NCI-H345 treated with DMSO at 0.1 percent for 48 hours (cell line): Measurements from ENCODE around the gene IQCK.
"Not testable (repeated sequence)": the region's sequence is repeated elsewhere in the genome, so short reads cannot be mapped to it uniquely, and the experiment has no call there.

Source experiments
- DNase-seq: peaks from one replicate; lab custom pipeline; 2025; ENCODE audit not compliant: unreplicated experiment; lab: John Stamatoyannopoulos, UW

Gene IQCK

DNA sequence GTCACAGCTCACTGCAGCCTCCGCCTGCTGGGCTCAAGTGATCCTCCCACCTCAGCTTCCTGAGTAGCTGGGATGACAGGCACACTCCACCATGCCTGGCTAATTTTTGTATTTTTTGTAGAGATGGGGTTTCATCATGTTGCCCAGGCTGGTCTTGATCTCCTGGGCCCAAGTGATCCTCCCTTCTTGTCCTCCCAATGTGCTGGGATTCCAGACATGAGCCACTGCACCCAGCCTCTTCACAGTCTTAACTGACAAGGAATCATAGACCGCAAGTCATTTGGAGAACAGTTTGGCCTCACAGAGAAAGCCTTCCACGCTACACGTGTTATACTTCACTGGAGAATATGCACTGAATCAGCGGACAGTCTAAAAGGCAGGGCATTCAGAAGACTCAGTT is 83.3 kb downstream of the IQCK start:
- not testable (repeated sequence) for DNase-seq

DNA sequence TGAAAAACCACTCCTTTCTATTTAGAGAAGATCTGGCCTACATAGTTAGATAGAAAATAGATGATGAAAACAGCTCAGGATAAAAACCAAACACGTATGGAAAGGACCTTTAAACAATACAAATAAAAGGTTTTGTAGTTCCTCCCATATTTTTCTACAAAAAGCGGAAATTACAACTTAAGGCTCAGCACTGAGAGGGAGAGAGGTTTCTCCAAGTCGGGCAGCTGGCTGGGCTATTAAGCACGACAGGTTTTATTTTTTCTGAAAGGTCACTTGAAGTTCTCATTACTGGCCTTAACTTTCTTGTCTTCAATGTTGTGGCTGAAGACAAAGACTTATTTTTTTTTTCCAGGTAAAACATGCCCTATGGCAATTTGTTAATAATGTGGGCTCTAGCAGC is 83.8 kb downstream of the IQCK start:
- not testable (repeated sequence) for DNase-seq

DNA sequence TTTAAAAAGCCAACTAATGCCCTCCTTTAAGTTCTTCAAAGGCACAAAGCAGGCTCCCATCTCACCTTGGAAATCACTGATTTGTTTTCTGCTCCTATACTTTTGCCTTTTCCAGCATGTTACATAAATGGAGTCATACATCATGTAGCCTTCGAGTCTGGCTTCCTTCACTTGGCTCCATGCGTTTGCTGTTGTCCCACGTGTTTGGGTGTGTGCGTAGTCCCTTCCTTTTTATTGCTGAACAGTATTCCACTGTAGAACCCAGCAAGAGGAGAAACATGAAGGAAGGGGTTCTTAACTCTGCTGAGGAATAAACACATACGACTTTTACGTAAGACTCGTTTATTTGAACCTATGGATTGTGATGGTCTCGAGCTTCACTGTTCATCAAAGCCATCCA is 84.5 kb downstream of the IQCK start:
- no peak for DNase-seq

DNA sequence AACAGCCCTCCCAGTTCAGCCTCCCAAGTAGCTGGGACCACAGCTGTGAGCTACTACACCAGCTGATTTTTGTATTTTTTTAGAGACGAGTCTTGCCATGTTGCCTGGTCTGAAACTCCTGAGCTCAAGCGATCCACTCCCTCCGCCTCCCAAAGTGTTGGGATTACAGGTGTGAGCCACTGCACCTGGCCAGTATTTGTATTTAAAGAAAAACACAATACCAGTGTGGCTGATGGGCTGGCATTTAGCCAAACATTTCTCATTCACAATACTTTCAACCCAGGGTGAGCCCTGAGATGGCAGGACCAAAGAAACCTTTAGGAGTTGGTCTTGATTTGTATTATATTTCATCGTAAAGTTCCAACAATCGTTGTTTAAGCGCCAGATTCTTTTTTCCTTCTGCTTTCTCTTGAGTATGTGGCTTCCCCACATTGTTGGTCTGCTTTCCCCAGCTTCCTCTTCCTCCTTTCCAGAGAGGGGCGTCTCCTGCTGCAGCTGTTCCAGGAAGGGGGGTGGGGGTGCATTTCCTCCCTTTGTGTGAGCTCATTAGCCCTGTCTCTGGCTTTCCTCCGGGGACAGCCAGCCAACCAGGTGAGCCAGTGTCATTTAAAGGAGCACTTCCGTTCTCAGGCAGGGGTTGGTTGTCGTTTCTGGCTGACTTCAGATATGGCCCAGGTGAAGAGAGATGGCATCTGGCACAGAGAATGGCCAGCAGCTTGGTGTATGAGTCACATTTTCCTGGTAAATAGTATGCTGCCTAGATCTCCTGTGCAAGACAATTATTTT is 86.7 kb downstream of the IQCK start:
- peak; percentile 99 for DNase-seq

DNA sequence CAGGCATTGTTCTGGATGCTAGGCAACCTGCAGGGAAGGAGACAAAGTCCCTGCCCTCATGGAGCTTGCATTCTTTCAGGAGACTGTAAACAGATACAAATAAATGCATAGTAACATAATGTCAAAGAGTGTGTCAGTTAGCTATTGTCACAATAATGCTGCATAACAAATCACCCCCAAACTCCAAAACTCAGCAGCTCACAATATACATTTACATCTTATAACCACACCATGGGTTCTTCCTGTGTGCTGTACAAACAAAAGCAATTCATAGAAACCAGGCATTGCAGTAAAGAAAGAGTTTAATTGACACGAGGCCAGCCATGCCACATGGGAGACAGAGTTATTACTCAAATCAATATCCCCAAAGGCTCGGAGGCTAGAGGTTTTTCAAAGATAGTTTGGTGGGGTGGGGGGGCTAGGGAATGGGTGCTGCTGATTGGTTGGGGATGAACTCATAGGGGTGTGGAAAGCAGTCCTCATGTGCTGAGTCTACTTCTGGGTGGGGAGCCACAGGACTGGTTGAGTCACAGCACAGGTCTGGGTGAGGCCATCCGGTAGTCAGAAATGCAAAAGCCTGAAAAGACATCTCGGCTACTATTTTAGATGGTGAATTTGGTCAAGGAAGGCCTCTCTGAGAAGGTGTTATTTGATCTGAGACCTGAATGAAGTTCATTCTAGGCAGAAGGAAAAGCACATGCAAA is 87.5 kb downstream of the IQCK start:
- DNase-seq = no peak

DNA sequence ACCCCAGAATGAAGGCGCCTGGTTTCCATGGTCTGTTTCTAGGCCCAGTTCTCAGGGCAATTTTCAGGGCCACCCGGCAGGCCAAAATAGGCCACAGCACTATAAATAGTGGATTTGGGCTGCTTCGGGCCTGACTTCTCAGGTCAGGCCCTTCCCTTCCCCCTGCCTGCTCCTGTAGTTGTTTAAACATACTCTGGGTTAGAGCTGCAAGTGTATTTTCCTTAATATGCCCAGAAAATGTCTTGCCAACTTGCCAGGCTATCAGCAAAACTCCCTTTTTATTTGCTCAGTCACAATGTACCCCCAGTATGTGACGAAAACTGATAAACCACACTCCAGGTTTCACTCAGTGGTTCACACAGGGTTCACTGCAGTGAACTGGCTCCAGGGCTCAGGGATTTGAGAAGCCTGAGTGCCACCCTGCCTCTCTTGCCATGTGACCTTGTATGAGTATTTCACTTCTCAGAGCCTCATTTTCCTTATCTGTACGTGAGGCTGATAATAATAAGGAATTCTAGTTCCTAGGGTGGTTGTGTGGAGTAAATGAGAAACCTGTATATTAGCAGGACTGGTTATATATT is 90.1 kb downstream of the IQCK start:
- DNase-seq = no peak

DNA sequence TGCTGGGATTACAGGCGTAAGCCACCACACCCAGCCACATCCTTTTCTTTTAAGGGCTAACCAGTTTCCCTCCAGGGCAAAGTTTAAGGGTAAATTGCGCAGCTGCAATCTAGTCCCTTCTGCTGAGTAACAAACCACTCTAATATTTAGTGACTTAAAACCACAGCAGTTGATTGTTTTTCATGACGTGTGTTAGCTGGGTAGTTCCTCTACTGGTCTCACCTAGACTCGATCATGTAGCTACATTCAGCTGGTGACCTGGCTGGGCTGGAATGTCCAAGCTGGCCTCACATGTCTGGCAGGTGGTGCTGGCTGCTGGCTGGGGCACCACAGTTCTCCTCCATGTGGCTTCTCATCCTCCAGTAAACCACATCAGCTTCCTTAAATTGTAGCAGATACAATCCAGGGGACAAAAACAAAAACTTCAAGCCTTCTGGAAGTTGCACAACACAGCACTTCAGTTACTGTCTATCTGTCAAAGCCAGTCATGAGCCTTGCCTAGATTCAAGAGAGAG is 91.1 kb downstream of the IQCK start:
- DNase-seq = no peak

DNA sequence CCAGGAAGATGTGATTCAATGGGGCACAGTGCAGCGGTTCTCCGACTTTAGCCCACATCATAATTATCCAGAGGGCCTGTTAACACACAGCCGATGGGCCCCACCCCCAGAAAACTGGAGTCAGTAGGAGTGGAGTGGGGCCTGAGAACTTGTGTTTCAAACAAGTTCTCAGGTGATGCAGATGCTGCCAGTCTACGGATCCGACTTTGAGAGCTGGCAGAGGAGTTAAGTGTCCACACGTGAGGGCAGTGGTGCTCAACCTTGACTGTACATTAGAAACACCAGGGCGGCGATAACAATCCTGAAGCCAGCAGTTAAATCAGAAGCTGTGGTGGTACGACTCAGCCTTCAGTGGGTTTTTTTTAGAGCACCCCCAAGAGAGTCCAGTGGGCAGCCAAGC is 91.6 kb downstream of the IQCK start:
- DNase-seq = no peak

DNA sequence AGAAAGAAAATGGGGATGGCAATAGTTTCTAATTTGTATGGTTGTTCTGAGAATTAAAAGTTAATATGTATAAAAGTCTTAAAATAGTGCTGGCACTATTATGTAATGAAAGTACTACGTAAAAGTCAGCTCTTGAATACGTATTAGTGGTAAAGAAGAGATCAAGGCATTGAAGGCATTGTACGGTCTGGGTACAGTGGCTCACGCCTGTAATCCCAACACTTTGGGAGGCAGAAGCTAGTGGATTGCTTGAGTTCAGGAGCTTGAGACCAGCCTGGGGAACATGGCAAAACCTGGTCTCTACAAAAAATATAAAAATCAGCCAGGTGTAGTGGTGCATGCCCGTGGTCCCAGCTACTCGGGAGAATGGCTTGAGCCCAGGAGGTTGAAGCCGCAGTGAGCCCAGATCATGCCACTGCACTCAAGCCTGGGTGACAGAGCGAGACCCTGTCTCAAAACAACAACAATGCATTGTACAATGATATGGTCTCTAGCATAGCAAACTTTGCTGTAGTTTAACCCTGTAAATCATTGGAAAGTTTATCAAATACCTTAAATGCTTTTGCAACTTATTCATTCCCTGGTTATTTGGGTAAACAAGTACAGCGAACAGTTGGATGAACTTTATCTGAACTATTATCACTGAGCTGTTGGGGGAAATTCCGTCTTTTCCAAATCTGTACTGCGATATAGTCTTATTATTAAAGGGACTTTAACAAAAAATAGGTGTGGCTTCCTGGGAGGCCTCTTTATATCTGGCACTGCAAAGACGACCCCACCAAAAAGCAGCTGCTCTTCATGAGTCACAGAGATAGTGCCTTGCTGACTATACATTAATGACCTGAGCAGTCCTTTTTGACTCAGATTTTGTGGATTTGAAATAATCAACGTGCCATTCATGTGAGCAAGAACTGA is 93.0 kb downstream of the IQCK start:
- no peak for DNase-seq

DNA sequence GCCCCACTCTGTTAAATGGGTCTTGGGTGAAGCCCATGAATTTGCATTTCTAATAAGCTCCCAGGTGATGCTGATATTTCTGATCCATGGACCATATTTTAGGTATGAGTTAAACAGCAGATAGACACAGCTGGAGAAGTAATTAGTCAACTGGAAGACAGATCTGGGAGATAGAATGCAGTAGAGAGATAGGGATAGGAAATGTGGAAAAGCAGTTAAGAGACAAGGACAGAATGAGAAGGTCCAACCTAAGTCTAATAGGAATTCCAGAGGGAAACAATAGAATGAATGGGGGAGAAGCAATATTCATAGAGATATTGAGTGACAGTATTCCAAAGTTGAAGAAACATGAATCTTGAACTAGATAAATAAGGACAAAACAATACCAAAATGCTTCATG is 94.9 kb downstream of the IQCK start:
- DNase-seq = no peak

DNA sequence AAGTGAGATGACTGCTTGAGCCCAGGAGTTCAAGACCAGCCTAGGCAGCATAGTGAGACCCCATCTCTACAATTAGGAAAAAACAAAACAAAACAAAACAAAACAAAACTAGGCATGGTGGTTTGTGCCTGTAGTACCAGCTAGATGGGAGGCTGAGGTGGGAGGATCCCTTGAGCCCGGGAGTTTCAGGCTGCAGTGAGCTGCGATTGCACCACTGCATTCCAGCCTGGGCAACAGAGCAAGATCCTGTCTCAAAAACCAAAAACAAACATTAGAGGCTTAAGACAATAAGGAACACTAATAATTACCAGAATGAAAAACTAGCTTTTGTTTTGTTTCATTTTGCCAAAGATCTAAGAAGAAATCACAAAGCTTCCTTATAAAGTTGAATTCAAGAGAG is 97.3 kb downstream of the IQCK start:
- no peak for DNase-seq

DNA sequence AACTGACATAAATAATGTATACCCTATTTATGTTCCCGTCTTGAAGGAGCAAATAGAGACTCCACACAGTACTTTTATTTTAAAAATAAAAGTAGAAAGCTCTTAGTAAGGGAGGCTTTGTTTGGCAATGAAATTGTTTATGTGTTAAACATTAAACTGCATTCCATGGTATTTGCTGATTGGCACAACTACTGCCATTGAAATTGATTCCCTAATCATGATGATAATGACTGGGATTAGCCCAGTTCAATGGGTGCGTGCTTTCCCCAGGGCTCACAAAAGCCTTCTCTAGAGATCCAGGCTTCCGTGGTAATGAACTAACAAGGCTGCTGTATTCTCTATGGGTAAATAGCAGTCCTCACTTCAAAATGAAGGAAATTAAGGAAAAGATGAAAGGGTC is 99.1 kb downstream of the IQCK start:
- no peak for DNase-seq

DNA sequence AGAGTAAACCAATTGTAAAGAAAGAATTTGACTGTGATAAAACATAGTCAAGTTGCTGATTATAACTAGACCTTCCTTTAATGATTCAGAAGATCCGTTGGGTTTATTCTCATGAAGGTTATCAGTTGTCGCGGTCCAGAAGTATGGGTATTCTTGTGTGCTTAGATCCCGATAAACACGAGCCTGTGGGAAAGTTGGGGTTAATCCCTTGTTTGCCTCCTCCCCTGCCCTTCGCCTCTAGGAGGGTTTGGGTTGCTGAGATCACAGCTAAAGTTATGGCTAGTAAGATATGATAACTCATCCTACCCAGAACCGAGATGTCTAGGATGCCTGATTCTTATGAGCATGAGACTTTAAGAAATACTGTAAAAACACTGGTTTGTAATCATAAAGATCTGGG is 99.8 kb downstream of the IQCK start:
- no peak for DNase-seq

DNA sequence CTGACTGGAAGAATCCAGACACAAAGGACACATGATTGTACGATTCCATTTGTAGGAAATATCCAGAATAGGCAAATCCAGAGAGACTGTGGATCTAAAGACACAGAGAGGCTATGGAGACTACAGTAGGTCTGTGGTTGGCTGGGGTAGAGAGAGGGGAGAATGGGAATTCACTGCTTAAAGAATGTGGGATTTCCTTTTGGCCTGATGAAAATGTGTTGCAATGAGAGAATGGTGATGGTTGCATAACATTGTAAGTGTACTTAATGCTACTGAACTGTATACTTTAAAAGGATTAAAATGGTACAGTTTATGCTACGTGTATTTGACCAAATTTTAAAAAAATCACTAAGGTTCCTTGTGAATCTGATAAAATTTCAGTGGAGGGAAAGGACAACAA is 104.5 kb downstream of the IQCK start:
- DNase-seq = no peak

DNA sequence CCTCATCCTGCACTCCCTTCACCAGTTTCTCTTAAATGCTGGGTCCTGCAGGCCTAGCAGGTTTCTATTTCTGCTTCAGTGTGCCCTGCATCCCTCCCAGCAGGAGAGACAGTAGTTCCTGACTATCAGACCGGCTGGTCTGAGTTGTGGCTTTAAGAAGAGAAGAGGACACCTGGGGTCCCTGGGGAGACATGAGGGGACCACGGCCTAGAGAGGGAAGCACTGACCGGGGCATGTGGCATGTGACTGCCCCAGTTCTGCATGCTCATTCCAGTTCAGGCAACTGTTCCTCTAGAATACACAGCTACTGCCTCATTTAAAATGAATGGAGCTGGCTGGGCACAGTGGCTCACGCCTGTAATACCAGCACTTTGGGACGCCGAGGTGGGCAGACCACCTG is 105.3 kb downstream of the IQCK start:
- no peak for DNase-seq

DNA sequence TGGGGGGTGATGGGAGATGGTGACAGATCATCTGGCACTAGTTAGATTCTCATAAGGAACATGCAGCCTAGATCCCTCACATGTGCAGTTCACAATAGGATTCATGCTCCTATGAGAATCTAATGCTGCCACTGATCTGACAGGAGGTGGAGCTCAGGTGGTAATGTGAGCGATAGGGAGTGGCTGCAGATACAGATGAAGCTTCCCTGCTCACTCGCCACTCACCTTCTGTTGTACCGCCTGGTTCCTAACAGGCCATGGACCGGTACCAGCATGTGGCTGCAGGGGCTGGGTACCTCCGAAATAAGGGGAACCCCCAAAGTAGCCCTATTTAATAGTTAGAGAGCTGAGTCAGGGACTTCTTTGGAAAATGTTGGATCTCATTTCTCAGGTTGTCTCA is 106.1 kb downstream of the IQCK start:
- DNase-seq = no peak

DNA sequence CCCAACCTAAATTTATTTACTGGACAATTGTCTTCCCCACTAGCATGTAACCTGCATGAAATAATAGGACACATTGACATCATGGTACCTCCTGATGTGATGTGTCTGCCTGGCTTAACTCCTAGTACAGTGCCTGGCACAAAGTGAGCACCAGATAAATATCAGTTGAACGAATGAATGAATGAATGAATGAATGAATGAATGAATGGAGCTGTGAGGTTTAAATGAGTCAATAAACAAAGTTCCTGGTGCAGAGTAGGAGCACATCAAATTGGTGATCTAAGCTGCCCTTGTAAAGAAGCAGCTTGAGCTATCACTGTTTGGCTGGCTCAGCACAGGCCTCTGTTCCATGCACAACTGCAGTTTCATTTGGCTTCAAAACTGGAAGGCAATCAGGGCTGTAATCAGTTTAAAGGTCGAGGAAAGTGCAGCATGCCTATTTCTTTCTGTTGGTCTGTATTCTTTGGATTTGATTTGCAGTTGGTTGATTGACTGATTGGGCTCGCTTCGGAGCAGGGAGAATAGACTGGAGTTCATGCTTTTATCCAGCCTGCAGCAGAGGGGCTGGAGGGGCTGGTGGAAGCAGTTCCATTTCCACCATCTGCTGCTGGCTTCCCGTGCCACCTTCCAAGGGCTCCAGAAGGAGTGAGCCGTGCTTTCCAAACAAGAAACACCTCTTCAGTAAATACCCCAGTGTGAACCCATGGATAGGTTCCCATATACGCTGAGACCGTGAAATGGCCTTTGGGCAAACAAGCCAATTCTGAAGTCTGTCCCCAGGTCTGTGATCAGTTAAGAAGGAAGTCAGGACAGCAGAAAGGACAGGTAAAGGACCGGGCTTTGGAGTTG is 112.0 kb downstream of the IQCK start:
- no peak for DNase-seq

DNA sequence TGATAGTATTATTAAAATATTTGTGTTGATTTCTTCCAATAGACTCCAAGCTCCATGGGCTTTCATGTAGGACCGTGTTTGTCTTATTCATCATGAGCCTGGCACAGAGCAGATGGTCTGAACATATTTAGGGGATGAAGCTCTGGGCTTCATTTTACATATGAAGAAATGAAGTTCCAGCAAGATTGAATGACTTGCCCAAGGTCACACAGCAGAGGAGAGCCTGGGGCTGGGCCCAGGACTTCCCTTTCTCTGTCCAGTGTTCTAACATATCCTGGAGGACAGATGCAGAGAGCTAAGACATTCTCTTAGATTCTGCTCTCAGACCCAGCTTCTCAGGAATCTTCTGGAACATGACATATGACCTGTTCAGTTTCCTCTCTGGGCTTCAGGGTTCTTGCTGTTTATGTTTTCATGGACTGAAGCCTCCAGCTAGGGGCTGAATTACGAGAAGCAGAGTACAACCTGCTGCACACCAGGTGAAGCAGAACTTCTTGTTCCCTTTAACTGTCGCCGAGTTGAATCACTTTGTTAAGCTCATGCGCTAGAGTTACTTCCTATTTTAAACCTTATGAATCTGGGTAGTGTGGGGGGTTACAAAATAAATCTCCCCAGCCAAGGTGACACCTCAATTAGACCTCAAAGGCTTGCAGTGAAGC is 113.0 kb downstream of the IQCK start:
- no peak for DNase-seq

DNA sequence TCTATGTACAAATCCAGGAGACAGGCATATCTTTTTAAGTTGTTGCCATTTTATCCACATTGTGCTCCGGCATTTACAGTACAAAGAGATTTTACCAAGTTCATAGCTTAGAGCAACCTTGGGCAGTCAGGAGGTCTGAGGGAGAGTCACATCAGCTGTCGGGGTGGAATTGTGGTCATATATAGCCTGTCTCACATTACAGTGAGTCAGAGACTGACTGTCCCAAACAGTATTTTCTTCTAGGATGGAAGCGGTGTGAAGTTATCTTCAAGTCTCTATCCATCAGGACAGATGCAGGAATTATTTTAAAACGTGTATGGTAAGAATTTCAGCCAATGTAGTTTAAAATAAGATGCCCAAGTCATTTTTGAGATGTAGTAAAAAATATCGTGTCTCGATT is 113.6 kb downstream of the IQCK start:
- DNase-seq = no peak

DNA sequence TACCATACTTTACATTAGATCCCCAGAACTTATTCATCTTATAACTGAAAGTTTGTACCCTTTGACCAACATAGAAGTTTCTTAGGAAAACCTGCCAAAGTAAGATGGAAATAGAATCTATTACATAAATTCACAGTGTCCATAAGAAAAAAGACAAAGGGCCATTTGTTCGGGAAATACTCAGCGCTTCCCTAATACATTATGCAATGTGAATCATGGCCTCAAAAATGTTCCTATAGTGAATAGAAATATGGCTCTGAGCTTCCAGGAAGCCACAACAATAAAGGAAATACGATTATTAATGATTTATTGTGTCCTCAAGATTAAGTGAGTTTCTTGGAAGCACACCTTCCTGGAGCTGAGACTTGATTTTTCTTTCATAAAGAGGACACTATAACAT is 115.1 kb downstream of the IQCK start:
- no peak for DNase-seq
